Lower leg skin (tissue), 3 donors: ENCODE results near the gene NDUFAF2.

Experiments
- POLR2A ChIP-seq, 2 donors: fragments of 450-650 bp; IDR thresholded peaks; one replicate each; pipeline ENCODE4 v1.6.1; 2016 to 2017; ENCODE audit warnings: antibody characterized with exemption in 2 of 2, mild to moderate bottlenecking in 1 of 2, moderate library complexity in 1 of 2
- TF ChIP-seq, protein P1 (sequence below), 3 donors: fragments of 450-650 bp; IDR thresholded peaks; one replicate each; pipeline ENCODE4 v1.5.1; 2016; ENCODE audit warnings: antibody characterized with exemption in 3 of 3, mild to moderate bottlenecking in 3 of 3, moderate library complexity in 2 of 3

DNA sequence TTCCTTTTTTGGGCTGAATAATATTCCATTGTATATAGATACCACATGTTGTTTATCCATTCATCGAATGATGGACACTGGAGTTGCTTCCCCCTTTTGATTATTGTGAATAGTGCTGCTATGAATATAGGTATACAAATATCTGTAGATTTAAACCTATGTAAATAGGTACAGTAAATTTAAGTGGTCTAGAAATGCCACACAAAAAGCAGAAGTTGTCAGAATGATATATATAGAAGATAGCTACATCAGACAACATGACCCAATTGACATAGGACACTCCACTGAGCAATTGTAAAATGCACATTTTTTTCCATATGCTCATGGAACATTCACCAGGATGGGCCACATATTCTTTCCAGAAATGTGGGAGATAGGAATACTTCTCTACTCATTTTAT, 139.7 kb downstream of the NDUFAF2 start:
- TF ChIP-seq, protein P1, sequence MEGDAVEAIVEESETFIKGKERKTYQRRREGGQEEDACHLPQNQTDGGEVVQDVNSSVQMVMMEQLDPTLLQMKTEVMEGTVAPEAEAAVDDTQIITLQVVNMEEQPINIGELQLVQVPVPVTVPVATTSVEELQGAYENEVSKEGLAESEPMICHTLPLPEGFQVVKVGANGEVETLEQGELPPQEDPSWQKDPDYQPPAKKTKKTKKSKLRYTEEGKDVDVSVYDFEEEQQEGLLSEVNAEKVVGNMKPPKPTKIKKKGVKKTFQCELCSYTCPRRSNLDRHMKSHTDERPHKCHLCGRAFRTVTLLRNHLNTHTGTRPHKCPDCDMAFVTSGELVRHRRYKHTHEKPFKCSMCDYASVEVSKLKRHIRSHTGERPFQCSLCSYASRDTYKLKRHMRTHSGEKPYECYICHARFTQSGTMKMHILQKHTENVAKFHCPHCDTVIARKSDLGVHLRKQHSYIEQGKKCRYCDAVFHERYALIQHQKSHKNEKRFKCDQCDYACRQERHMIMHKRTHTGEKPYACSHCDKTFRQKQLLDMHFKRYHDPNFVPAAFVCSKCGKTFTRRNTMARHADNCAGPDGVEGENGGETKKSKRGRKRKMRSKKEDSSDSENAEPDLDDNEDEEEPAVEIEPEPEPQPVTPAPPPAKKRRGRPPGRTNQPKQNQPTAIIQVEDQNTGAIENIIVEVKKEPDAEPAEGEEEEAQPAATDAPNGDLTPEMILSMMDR (IDR thresholded peaks at IDR 0.05), result no peak
- TF ChIP-seq POLR2A (IDR thresholded peaks at IDR 0.05), result no peak
